SH-SY5Y (cell line): ENCODE data around the gene KCNT2.

Experiments
- GATA2 ChIP-seq: IDR thresholded peaks from 2 replicates; pipeline ENCODE4 v1.6.1; 2011; ENCODE audit warnings: mild to moderate bottlenecking, low read depth, low read length
- GATA3 ChIP-seq: IDR thresholded peaks from 2 replicates; pipeline ENCODE4 v1.6.1; 2011; ENCODE audit warnings: low read depth, mild to moderate bottlenecking, low read length, moderate library complexity

DNA sequence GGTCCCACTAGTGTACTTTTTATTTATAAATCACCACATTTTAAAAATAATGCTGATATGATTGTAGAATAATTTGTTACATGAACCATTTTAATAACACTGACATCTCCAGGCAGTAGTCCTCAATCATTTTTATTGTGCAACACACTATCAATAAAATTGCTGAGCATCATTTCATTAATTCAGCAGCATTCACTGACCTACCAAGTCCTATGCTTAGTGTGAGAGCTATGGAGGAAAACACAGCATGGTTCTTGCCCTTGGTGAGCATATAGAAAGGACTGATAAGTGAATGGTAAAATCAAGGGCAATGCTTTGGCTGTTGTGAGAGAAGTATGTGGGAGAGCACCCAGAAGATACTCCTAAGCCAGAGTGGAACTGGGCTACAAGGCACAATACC, 119.7 kb downstream of the KCNT2 start:
- TF ChIP-seq GATA2 (no peak), GATA3 (no peak)
